Endothelial cell (in vitro differentiated cells): ENCODE data around the gene SH3PXD2A. TPM values are rescaled to one million over a fixed set of nuclear protein-coding genes. Genes with fewer than 3 reads are reported as not detected.

Experiments
- DNase-seq: peaks from one replicate; pipeline ENCODE4 v3.0.0; 2021; ENCODE audit warnings: low spot score
- H3K27ac Mint-ChIP-seq: one replicate; pipeline ENCODE4 v1.8.0; 2021; ENCODE audit warnings: mixed read lengths, inconsistent platforms; ENCODE audit not compliant: unreplicated experiment
- H3K27me3 Mint-ChIP-seq: one replicate; pipeline ENCODE4 v1.8.0; 2021; ENCODE audit warnings: mild to moderate bottlenecking, moderate library complexity, mixed read lengths, inconsistent platforms; ENCODE audit not compliant: unreplicated experiment
- H3K36me3 Mint-ChIP-seq: one replicate; pipeline ENCODE4 v1.8.0; 2021; ENCODE audit warnings: mild to moderate bottlenecking, low read depth, mixed read lengths, inconsistent platforms; ENCODE audit not compliant: unreplicated experiment
- H3K4me1 Mint-ChIP-seq: one replicate; pipeline ENCODE4 v1.8.0; 2021; ENCODE audit warnings: mild to moderate bottlenecking, mixed read lengths, inconsistent platforms; ENCODE audit not compliant: unreplicated experiment
- H3K4me3 Mint-ChIP-seq: one replicate; pipeline ENCODE4 v1.8.0; 2021; ENCODE audit warnings: mild to moderate bottlenecking, mixed read lengths, inconsistent platforms; ENCODE audit not compliant: unreplicated experiment
- H3K9me3 Mint-ChIP-seq: one replicate; pipeline ENCODE4 v1.8.0; 2021; ENCODE audit warnings: mixed read lengths, inconsistent platforms; ENCODE audit not compliant: unreplicated experiment
- total RNA-seq: library from RNA; stranded (reverse); fragmentation: NEBNext Ultra II Directional; extraction: Animal tissue kit (Norgen Biotek cat#: 25700); gene quantifications from one replicate; pipeline ENCODE4 v1.2.1, GENCODE V29; 2021; ENCODE audit not compliant: unreplicated experiment
- TF ChIP-seq, protein P1 (sequence below): fragments of 200-600 bp; sonication (generic); IDR thresholded peaks from one replicate; pipeline ENCODE4 v1.5.0; 2021; ENCODE audit warnings: antibody characterized with exemption; ENCODE audit not compliant: unreplicated experiment

SH3PXD2A gene
- total RNA-seq, 1 donor from 2014 or later = 59.9 TPM

DNA sequence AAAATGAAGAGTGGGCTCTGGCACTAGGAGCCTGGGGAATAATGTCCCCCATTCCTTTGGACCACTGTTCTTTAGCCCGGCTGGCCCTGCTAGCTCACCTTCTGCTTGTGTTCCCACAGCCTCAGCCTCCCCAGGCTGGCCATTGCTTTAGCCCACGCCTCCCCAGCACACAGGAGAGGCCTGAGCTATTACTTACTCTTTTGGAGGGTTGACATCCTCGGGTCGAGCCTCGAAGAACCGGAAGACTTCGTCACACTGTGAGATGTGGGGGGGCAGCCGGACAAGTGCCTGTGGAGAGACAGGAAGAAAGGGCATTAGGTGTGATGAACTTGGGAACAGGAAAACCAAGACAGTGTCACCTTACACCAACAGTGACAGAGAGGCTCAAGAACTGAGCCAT lies 131.3 kb downstream of the SH3PXD2A start:
- Mint-ChIP-seq H3K9me3 (no peaks in the 10 kb centered on the region), H3K4me1 (peaks cover 15% of the 10 kb centered on the region), H3K27me3 (peaks cover 5% of the 10 kb centered on the region), H3K27ac (no peak overlapping the region), H3K4me3 (no peak overlapping the region), H3K36me3 (peaks cover 34% of the 10 kb centered on the region)
- DNase-seq = no peak
- TF ChIP-seq, protein P1, sequence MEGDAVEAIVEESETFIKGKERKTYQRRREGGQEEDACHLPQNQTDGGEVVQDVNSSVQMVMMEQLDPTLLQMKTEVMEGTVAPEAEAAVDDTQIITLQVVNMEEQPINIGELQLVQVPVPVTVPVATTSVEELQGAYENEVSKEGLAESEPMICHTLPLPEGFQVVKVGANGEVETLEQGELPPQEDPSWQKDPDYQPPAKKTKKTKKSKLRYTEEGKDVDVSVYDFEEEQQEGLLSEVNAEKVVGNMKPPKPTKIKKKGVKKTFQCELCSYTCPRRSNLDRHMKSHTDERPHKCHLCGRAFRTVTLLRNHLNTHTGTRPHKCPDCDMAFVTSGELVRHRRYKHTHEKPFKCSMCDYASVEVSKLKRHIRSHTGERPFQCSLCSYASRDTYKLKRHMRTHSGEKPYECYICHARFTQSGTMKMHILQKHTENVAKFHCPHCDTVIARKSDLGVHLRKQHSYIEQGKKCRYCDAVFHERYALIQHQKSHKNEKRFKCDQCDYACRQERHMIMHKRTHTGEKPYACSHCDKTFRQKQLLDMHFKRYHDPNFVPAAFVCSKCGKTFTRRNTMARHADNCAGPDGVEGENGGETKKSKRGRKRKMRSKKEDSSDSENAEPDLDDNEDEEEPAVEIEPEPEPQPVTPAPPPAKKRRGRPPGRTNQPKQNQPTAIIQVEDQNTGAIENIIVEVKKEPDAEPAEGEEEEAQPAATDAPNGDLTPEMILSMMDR = no peak

- Mint-ChIP-seq H3K4me3 (no peak overlapping the region), H3K4me1 (peaks cover 15% of the 10 kb centered on the region), H3K27me3 (peaks cover 5% of the 10 kb centered on the region), H3K27ac (no peak overlapping the region), H3K9me3 (no peaks in the 10 kb centered on the region), H3K36me3 (peaks cover 36% of the 10 kb centered on the region)
- TF ChIP-seq, protein P1 = no peak
- DNase-seq = no peak
Observed at GRCh38 chr10:103723557-103723956, 131.8 kb downstream of the SH3PXD2A start.

DNA sequence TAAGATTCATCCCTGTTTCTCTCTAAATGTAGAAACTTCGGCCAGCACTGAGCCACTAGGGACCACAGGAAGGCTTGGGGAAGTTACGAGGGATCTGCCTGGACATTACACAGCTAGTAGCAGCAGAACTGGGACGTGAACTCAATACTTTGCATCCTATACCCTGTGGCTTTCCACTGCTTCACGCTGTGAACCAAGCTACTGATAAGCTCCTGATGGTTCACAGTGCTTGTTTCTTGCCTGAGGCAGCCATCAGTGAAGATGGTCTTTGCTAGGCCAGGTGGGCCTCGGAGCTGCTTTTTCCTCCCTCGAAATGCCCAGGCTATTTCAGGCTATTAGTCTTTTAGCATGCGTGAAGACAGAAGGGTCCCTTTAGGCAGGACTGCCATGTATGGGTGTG lies 132.7 kb downstream of the SH3PXD2A start:
- no peak overlapping the region for H3K27ac Mint-ChIP-seq
- H3K27me3 Mint-ChIP-seq = peaks cover 5% of the 10 kb centered on the region
- no peaks in the 10 kb centered on the region for H3K9me3 Mint-ChIP-seq
- no peak overlapping the region for H3K4me3 Mint-ChIP-seq
- no peak for DNase-seq
- H3K4me1 Mint-ChIP-seq = peaks cover 17% of the 10 kb centered on the region
- TF ChIP-seq, protein P1 = no peak
- peaks cover 33% of the 10 kb centered on the region for H3K36me3 Mint-ChIP-seq

GRCh38 chr10:103720964-103721335 lies 134.4 kb downstream of the SH3PXD2A start:
- H3K4me3 Mint-ChIP-seq = no peak overlapping the region
- H3K9me3 Mint-ChIP-seq = no peaks in the 10 kb centered on the region
- TF ChIP-seq, protein P1 = no peak
- peaks cover 5% of the 10 kb centered on the region for H3K27me3 Mint-ChIP-seq
- peaks cover 16% of the 10 kb centered on the region for H3K4me1 Mint-ChIP-seq
- no peak overlapping the region for H3K27ac Mint-ChIP-seq
- no peak for DNase-seq
- peaks cover 24% of the 10 kb centered on the region for H3K36me3 Mint-ChIP-seq

DNA sequence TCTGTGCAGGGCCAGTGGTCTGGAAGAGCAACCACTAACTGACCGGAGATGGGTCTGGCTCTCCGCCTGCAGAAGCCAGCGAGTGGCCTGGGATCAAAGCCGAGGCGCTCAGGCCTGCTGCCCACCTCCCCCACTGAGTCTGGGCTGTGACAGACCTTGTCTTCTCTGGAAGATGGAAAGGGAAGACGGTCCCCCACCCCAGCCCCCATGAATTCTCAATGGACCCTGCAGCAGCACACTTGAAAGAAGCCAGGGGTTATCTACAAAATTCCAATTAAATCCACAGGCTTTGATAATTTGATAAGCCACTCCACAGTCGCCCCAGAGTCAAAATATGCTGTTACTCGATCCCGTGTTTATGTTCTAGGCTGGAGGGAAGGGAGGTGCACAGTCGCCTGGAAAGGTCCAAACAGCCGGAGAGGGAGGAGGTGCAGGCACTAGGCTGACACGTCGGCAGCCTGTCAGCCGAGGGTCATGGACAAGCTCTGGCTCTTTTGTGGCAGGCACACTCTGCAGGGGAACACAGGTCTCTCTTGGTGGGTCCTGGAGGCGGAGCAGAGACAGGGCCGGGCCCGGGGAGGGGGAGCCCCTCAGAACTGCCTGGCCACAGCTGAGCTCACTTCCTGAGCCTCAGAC lies 134.9 kb downstream of the SH3PXD2A start:
- no peak for DNase-seq
- Mint-ChIP-seq H3K4me1 (peaks cover 18% of the 10 kb centered on the region), H3K4me3 (no peak overlapping the region), H3K27me3 (peaks cover 5% of the 10 kb centered on the region), H3K36me3 (peaks cover 27% of the 10 kb centered on the region), H3K9me3 (no peaks in the 10 kb centered on the region), H3K27ac (no peak overlapping the region)
- TF ChIP-seq, protein P1 = no peak
